Heart right ventricle (tissue), 16 donors: ENCODE measurements around the gene SND1. TPM values are rescaled to one million over a fixed set of nuclear protein-coding genes. Genes with fewer than 3 reads are reported as not detected.

ENCODE experiments used
- ATAC-seq, 8 donors: fragments of 200-7000 bp; cut with Tn5 transposase; one replicate each; pipeline ENCODE4 v1.9.1; 2020; ENCODE audit warnings: mild to moderate bottlenecking in 8 of 8, moderate library complexity in 8 of 8, moderate number of reproducible peaks in 1 of 8
- DNase-seq, 2 donors: peaks; one replicate each; pipeline ENCODE4 v3.0.0-alpha.2; 2020
- H3K27ac ChIP-seq, 10 donors: fragments of 200-600 bp; sonication (generic) in 2 of 10; one replicate each; pipeline versions ENCODE4 v1.5.0 to v1.8.0; 2020 to 2022; ENCODE audit warnings: mild to moderate bottlenecking in 3 of 10
- H3K27me3 ChIP-seq, 7 donors: fragments of 200-600 bp; one replicate each; pipeline ENCODE4 v1.8.0; 2021 to 2022; ENCODE audit warnings: mild to moderate bottlenecking in 2 of 7
- H3K36me3 ChIP-seq, 9 donors: fragments of 200-600 bp; sonication (generic) in 1 of 9; one replicate each; pipeline versions ENCODE4 v1.5.0 to v1.8.0; 2020 to 2022; ENCODE audit warnings: mild to moderate bottlenecking in 2 of 9
- H3K4me1 ChIP-seq, 9 donors: fragments of 200-600 bp; sonication (generic) in 1 of 9; one replicate each; pipeline versions ENCODE4 v1.5.0 to v1.8.0; 2020 to 2022; ENCODE audit warnings: mild to moderate bottlenecking in 4 of 9
- H3K4me3 ChIP-seq, 10 donors: fragments of 200-600 bp; sonication (generic) in 2 of 10; one replicate each; pipeline versions ENCODE4 v1.5.0 to v1.8.0; 2020 to 2022; ENCODE audit warnings: mild to moderate bottlenecking in 7 of 10, moderate library complexity in 2 of 10
- H3K9me3 ChIP-seq, 11 donors: fragments of 200-600 bp in 10 of 11; sonication (generic) in 2 of 11; one replicate each; pipeline versions ENCODE4 v1.5.0 to v1.8.0; 2013 to 2022; ENCODE audit warnings: mild to moderate bottlenecking in 2 of 11, control low read depth in 1 of 11, moderate library complexity in 1 of 11
- CTCF ChIP-seq, 9 donors: fragments of 200-600 bp; sonication (generic) in 2 of 9; IDR thresholded peaks; one replicate each; pipeline versions ENCODE4 v1.5.0 to v1.8.0; 2021 to 2022; ENCODE audit warnings: antibody characterized with exemption in 9 of 9, mild to moderate bottlenecking in 5 of 9, moderate library complexity in 1 of 9
- WGBS, 2 donors: extraction: QIAGEN DNeasy Blood & Tissue Kit; methylation state at CpG; one replicate each; pipeline ENCODE4 v1.1.7; 2013; ENCODE audit warnings: inconsistent platforms in 1 of 2; 5-methylcytosine and 5-hydroxymethylcytosine counted together
- intact Hi-C, 10 donors: fragments of 100-400 bp; cut with DNase I; formaldehyde crosslinking; loops; one replicate each; pipeline versions ENCODE4 v1.11.1 to v1.14.2; 2022
- polyA plus RNA-seq, 2 donors: library from polyadenylated mRNA; stranded (reverse); fragments of 200-250 nt; gene quantifications; one replicate each; pipeline ENCODE4 v1.2.3, GENCODE V29; 2013
- total RNA-seq, 10 donors: library from RNA; stranded (reverse); fragmentation: NEBNext Ultra II Directional in 3 of 10; extraction: Animal tissue kit (Norgen Biotek cat#: 25700) in 3 of 10; gene quantifications; one replicate each; pipeline versions ENCODE4 v1.2.1 to v1.2.4, GENCODE V29; 2021 to 2023
- donor health status: Arrhythmogenic right ventricular cardiomyopathy.
- donor health status: ischemic (EF 13 %, LVEDD 7.1; RV severe dilation, severe dysfunction).
- donor health status: healthy with polysubstance abuse.
- donor health status: DM: no; HTN: yes; CAD: no.
- donor health status: DM: no; HTN: no; CAD: no.
- donor health status: ischemic (EF 25% LVEDD 6.9; RV normal size, moderate dysfunction).
- donor health status: ischemic (EF 25% LVEDD 5.7; RV mildly dilated, moderate dysfunction).
- donor health status: healthy.
- donor health status: DM: yes; HTN: yes; CAD: no.
- donor health status: Ischemic cardiomyopathy.
- donor health status: ischemic (EF 35%, LVEDD 5.7; RV mildly dilated, moderate dysfunction).
- donor health status: nonischemic (EF 11% LVEDD 7.7; RV severe dilation, severe dysfunction).
- donor health status: DM: yes; HTN: yes; CAD: no.
- donor health status: PGD.
- donor health status: ischemic (EF 29% LVEDD 5.4; RV normal size, mild dysfunction).
- donor health status: nonischemic (EF 23%, LVEDD 6.1; RV moderate dilation, normal function).

Gene SND1
- total and polyA plus RNA-seq, 12 donors: 39.9 to 107 (median 80.8) TPM

GRCh38 chr7:128036226-128036940 lies 384.4 kb downstream of the SND1 start:
- intact Hi-C loops: loop anchor here in 6 of 10 donors (5.0 to 10.0 kb wide), 5 partner anchors 168 to 332 kb away; no protein-coding TSS in a partner anchor
- no peaks in the 10 kb centered on the region for H3K36me3 ChIP-seq
- no peak for ATAC-seq
- no peaks in the 10 kb centered on the region for H3K9me3 ChIP-seq
- 88% methylated on average over 4 of the region's 4 CpGs for WGBS, 2 donors
- DNase-seq: no peak
- no peak overlapping the region for H3K27ac ChIP-seq
- H3K27me3 ChIP-seq: no peaks in the 10 kb centered on the region
- H3K4me3 ChIP-seq: no peak overlapping the region
- H3K4me1 ChIP-seq: peaks cover 0 to 24% (median 8%) of the 10 kb centered on the region in 9 donors
- TF ChIP-seq CTCF (IDR thresholded peaks at IDR 0.05): no peak

GRCh38 chr7:128037081-128037480 lies 385.1 kb downstream of the SND1 start:
- DNase-seq (no peak), ATAC-seq (no peak)
- Histone ChIP-seq H3K9me3 (no peaks in the 10 kb centered on the region), H3K27me3 (no peaks in the 10 kb centered on the region), H3K4me1 (peaks cover 0 to 25% (median 8%) of the 10 kb centered on the region in 9 donors), H3K27ac (no peak overlapping the region), H3K36me3 (no peaks in the 10 kb centered on the region), H3K4me3 (no peak overlapping the region)
- TF ChIP-seq CTCF (IDR thresholded peaks at IDR 0.05): no peak
- 96% methylated on average over 2 of the region's 2 CpGs for WGBS, 2 donors
- intact Hi-C loops: loop anchor here in 6 of 10 donors (5.0 to 10.0 kb wide), 5 partner anchors 168 to 332 kb away; no protein-coding TSS in a partner anchor

DNA sequence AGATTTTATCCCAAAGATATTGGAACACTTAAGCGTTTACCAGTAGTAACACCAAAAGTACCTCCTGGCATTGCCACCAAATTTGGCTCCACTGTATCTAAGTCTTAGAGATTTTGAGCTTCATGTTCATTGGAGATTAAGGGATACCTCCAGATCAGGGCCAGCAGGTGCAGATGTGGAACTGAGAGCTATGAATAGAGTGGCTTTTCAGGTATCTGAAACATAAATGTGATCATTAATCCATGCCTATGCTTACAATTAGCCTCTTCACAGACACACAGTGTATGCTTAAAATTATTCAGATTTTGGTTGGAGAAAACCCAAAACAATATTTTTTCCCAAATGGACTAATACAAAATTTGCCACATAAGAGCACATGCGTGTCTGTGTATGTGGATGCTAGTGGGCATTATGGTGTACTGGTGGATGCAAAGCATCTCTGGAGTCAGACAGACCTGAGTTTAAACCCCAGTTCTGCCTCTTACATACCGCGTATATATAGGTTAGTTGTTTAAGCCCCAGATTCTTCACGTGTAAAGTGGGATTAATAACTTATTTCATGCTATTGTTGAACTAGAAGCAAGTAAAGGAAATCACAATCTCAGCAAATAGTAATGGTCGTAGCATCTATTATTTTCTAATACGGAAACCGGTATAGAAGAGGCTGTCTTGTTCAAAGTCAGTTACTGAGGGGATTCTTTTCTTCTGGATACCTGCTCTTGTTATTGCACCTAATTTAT lies 386.1 kb downstream of the SND1 start:
- no peak for TF ChIP-seq CTCF (IDR thresholded peaks at IDR 0.05)
- H3K27ac ChIP-seq: no peak overlapping the region
- no peak for DNase-seq
- H3K4me3 ChIP-seq: no peak overlapping the region
- WGBS, 2 donors: 97 to 99% methylated on average over 8 of the region's 8 CpGs
- H3K4me1 ChIP-seq: peaks cover 0 to 19% (median 2%) of the 10 kb centered on the region in 9 donors
- intact Hi-C loops: loop anchor here in 6 of 10 donors (5.0 to 10.0 kb wide), 5 partner anchors 167 to 333 kb away; no protein-coding TSS in a partner anchor
- no peaks in the 10 kb centered on the region for H3K9me3 ChIP-seq
- ATAC-seq: no peak
- H3K27me3 ChIP-seq: no peaks in the 10 kb centered on the region
- peaks cover 0 to 5% (median 0%) of the 10 kb centered on the region in 9 donors for H3K36me3 ChIP-seq

- no peaks in the 10 kb centered on the region for H3K9me3 ChIP-seq
- WGBS, 2 donors: 94 to 98% methylated on average over 4 of the region's 4 CpGs
- H3K4me1 ChIP-seq: peaks cover 0 to 12% (median 0%) of the 10 kb centered on the region in 9 donors
- H3K27ac ChIP-seq: no peak overlapping the region
- TF ChIP-seq CTCF (IDR thresholded peaks at IDR 0.05): no peak
- H3K4me3 ChIP-seq: no peak overlapping the region
- intact Hi-C loops: loop anchor here in 6 of 10 donors (5.0 to 10.0 kb wide), 5 partner anchors 165 to 335 kb away; no protein-coding TSS in a partner anchor
- no peaks in the 10 kb centered on the region for H3K27me3 ChIP-seq
- ATAC-seq: no peak
- no peak for DNase-seq
- H3K36me3 ChIP-seq: peaks cover 0 to 11% (median 0%) of the 10 kb centered on the region in 9 donors
Measured at GRCh38 chr7:128039544-128039953, 387.6 kb downstream of the SND1 start.
